Spinal cord (tissue), 10 donors: Measurements from ENCODE around the gene GPR158. TPM values are rescaled to one million over a fixed set of nuclear protein-coding genes. Genes with fewer than 3 reads are reported as not detected.
"Not testable (repeated sequence)": the region's sequence is repeated elsewhere in the genome, so short reads cannot be mapped to it uniquely, and the experiment has no call there.

ENCODE experiments used
- DNase-seq, 6 donors: peaks; one replicate each; pipeline versions ENCODE4 v3.0.0 to v3.0.0-alpha.2; 2013 to 2015; ENCODE audit warnings: low spot score in 6 of 6, low read depth in 4 of 6
- H3K27ac ChIP-seq: one replicate; pipeline ENCODE4 v1.5.1; 2013; ENCODE audit warnings: low read depth, low read length, control low read depth
- H3K27me3 ChIP-seq: one replicate; pipeline ENCODE4 v1.6.1; 2013; ENCODE audit warnings: low read length; ENCODE audit not compliant: control insufficient read depth, insufficient read depth
- H3K36me3 ChIP-seq: one replicate; pipeline ENCODE4 v1.6.1; 2013; ENCODE audit warnings: low read length; ENCODE audit not compliant: control insufficient read depth, insufficient read depth
- H3K4me1 ChIP-seq: one replicate; pipeline ENCODE4 v1.6.1; 2013; ENCODE audit warnings: low read length; ENCODE audit not compliant: control insufficient read depth, insufficient read depth
- H3K4me3 ChIP-seq: one replicate; pipeline ENCODE4 v1.5.1; 2013; ENCODE audit warnings: low read depth, low read length, control low read depth
- H3K9me3 ChIP-seq: one replicate; pipeline ENCODE4 v1.6.1; 2013; ENCODE audit warnings: low read length; ENCODE audit not compliant: control insufficient read depth, insufficient read depth
- WGBS: methylation state at CpG from one replicate; pipeline ENCODE4 v1.1.5; 2013; ENCODE audit warnings: missing lambda C conversion rate; ENCODE audit not compliant: insufficient coverage; 5-methylcytosine and 5-hydroxymethylcytosine counted together
- polyA plus RNA-seq, 2 donors: library from polyadenylated mRNA; unstranded; fragments of 120-200 nt; gene quantifications; one replicate each; pipeline ENCODE4 v1.2.1, GENCODE V29; 2013; ENCODE audit not compliant: insufficient read length in 2 of 2
- total RNA-seq, 2 donors: library from RNA; depleted of rRNA in 1 of 2; stranded (reverse); fragments of 120-200 nt in 1 of 2; fragments of >200 nt in 1 of 2; gene quantifications; one replicate each; pipeline versions ENCODE4 v1.2.3 to v1.2.4, GENCODE V29; 2013 to 2014
- donor health status: healthy.

The GPR158 gene
- total and polyA plus RNA-seq, 4 donors: 3.5 to 24.6 (median 9.3) TPM

- WGBS: 33% methylated on average over 2 of the region's 3 CpGs
- H3K27ac ChIP-seq: no peak overlapping the region
- no peak overlapping the region for H3K4me3 ChIP-seq
- peak in 5 of 6 donors; percentile 15 to 76 (median 17) for DNase-seq
- peaks cover 5% of the 10 kb centered on the region for H3K9me3 ChIP-seq
- no peaks in the 10 kb centered on the region for H3K36me3 ChIP-seq
- H3K4me1 ChIP-seq: no peaks in the 10 kb centered on the region
- H3K27me3 ChIP-seq: no peaks in the 10 kb centered on the region
These were observed 152.5 kb downstream of the GPR158 start for GRCh38 chr10:25327273-25327672.

- Histone ChIP-seq H3K4me1 (no peaks in the 10 kb centered on the region), H3K4me3 (no peak overlapping the region), H3K27me3 (no peaks in the 10 kb centered on the region), H3K27ac (no peak overlapping the region), H3K9me3 (peaks cover 2% of the 10 kb centered on the region), H3K36me3 (no peaks in the 10 kb centered on the region)
- WGBS: no CpG with 5 or more reads among the region's 3 CpGs
- no peak for DNase-seq
These were observed 153.6 kb downstream of the GPR158 start for GRCh38 chr10:25328361-25328760.

- no CpG with 5 or more reads among the region's 5 CpGs for WGBS
- H3K27ac ChIP-seq: not testable (repeated sequence)
These were observed 154.8 kb downstream of the GPR158 start for GRCh38 chr10:25329587-25329986.

GRCh38 chr10:25334445-25334844 lies 159.6 kb downstream of the GPR158 start:
- H3K27me3 ChIP-seq: no peaks in the 10 kb centered on the region
- H3K9me3 ChIP-seq: no peaks in the 10 kb centered on the region
- no peak for DNase-seq
- H3K4me1 ChIP-seq: no peaks in the 10 kb centered on the region
- no peak overlapping the region for H3K4me3 ChIP-seq
- no peak overlapping the region for H3K27ac ChIP-seq
- WGBS: no CpG with 5 or more reads among the region's 2 CpGs
- H3K36me3 ChIP-seq: no peaks in the 10 kb centered on the region

More at GRCh38 chr10:25329587-25329986, 154.8 kb downstream of the GPR158 start:
- not testable (repeated sequence) for H3K27me3 ChIP-seq, DNase-seq, H3K4me3 ChIP-seq, H3K9me3 ChIP-seq, H3K4me1 ChIP-seq, H3K36me3 ChIP-seq

- Histone ChIP-seq H3K27me3 (no peaks in the 10 kb centered on the region), H3K27ac (no peak overlapping the region), H3K9me3 (no peaks in the 10 kb centered on the region), H3K4me3 (no peak overlapping the region), H3K4me1 (no peaks in the 10 kb centered on the region), H3K36me3 (no peaks in the 10 kb centered on the region)
- DNase-seq: no peak
These were observed 161.5 kb downstream of the GPR158 start for GRCh38 chr10:25336330-25336729.

GRCh38 chr10:25338271-25338670 lies 163.5 kb downstream of the GPR158 start:
- Histone ChIP-seq H3K4me1 (no peaks in the 10 kb centered on the region), H3K4me3 (no peak overlapping the region), H3K36me3 (no peaks in the 10 kb centered on the region), H3K27ac (no peak overlapping the region), H3K27me3 (no peaks in the 10 kb centered on the region), H3K9me3 (no peaks in the 10 kb centered on the region)
- no CpG with 5 or more reads among the region's 12 CpGs for WGBS
- no peak for DNase-seq

GRCh38 chr10:25339966-25340365 lies 165.2 kb downstream of the GPR158 start:
- WGBS: no CpG with 5 or more reads among the region's 1 CpG
- no peaks in the 10 kb centered on the region for H3K9me3 ChIP-seq
- no peak for DNase-seq
- no peaks in the 10 kb centered on the region for H3K36me3 ChIP-seq
- no peaks in the 10 kb centered on the region for H3K27me3 ChIP-seq
- no peaks in the 10 kb centered on the region for H3K4me1 ChIP-seq
- H3K27ac ChIP-seq: no peak overlapping the region
- no peak overlapping the region for H3K4me3 ChIP-seq

- H3K9me3 ChIP-seq: no peaks in the 10 kb centered on the region
- H3K27ac ChIP-seq: no peak overlapping the region
- no peaks in the 10 kb centered on the region for H3K4me1 ChIP-seq
- 100% methylated on average over 1 of the region's 3 CpGs for WGBS
- no peak overlapping the region for H3K4me3 ChIP-seq
- no peaks in the 10 kb centered on the region for H3K27me3 ChIP-seq
- H3K36me3 ChIP-seq: no peaks in the 10 kb centered on the region
- DNase-seq: no peak
These were observed 174.7 kb downstream of the GPR158 start for GRCh38 chr10:25349520-25349919.

GRCh38 chr10:25356609-25357008 lies 181.8 kb downstream of the GPR158 start:
- Histone ChIP-seq H3K9me3 (peaks cover 7% of the 10 kb centered on the region), H3K4me3 (no peak overlapping the region), H3K27me3 (no peaks in the 10 kb centered on the region), H3K27ac (no peak overlapping the region), H3K4me1 (no peaks in the 10 kb centered on the region), H3K36me3 (no peaks in the 10 kb centered on the region)
- 100% methylated on average over 2 of the region's 2 CpGs for WGBS
- no peak for DNase-seq

GRCh38 chr10:25357269-25357668 lies 182.5 kb downstream of the GPR158 start:
- WGBS: 85% methylated on average over 3 of the region's 3 CpGs
- DNase-seq: no peak
- H3K27ac ChIP-seq: no peak overlapping the region
- no peak overlapping the region for H3K4me3 ChIP-seq
- H3K36me3 ChIP-seq: no peaks in the 10 kb centered on the region
- H3K4me1 ChIP-seq: no peaks in the 10 kb centered on the region
- peaks cover 7% of the 10 kb centered on the region for H3K9me3 ChIP-seq
- H3K27me3 ChIP-seq: no peaks in the 10 kb centered on the region
